Panc1 (cell line): ENCODE results near the gene ATP6V0B. TPM values are rescaled to one million over a fixed set of nuclear protein-coding genes. Genes with fewer than 3 reads are reported as not detected.

ENCODE experiments used
- ATAC-seq: fragments of 200-7000 bp; cut with Tn5 transposase; 2 replicates; pipeline ENCODE4 v1.9.1; 2020; ENCODE audit warnings: mild to moderate bottlenecking, moderate library complexity
- BruUV-seq: library from RNA; stranded (reverse); fragments of 400-500 nt; replicated peaks from 2 replicates; lab custom pipeline; 2021; lab: Mats Ljungman, UMichigan
- CTCF ChIA-PET: fragments of 300-600 bp; sonication (Branson Sonifier 250); formaldehyde crosslinking; loops from one replicate; lab custom pipeline; 2022; ENCODE audit warnings: antibody characterized with exemption; lab: Charles Lee
- POLR2A ChIA-PET: fragments of 300-600 bp; sonication (Branson Sonifier 250); formaldehyde crosslinking; loops from one replicate; lab custom pipeline; 2022; ENCODE audit warnings: antibody characterized with exemption; lab: Charles Lee
- DNase-seq: peaks from one replicate; pipeline ENCODE4 v3.0.0-alpha.2; 2010; ENCODE audit warnings: low read depth, low spot score
- H3K27ac ChIP-seq: 2 replicates; pipeline ENCODE4 v1.5.1; 2011; ENCODE audit warnings: mild to moderate bottlenecking, low read length, inconsistent platforms
- H3K27me3 ChIP-seq: fragments of 200-500 bp; sonication (Bioruptor generic); 2 replicates; pipeline ENCODE4 v1.6.0; 2014; ENCODE audit warnings: low read length, inconsistent platforms; ENCODE audit not compliant: control insufficient read depth, insufficient read depth
- H3K36me3 ChIP-seq: fragments of 200-500 bp; sonication (Bioruptor generic); 2 replicates; pipeline ENCODE4 v1.5.1; 2014; ENCODE audit warnings: inconsistent platforms, mild to moderate bottlenecking, low read length, moderate library complexity; ENCODE audit not compliant: control insufficient read depth, insufficient read depth
- H3K4me1 ChIP-seq: 2 replicates; pipeline ENCODE4 v1.5.1; 2011; ENCODE audit warnings: inconsistent platforms, mild to moderate bottlenecking, low read length, moderate library complexity; ENCODE audit not compliant: control insufficient read depth, insufficient read depth
- H3K4me3 ChIP-seq, 2 experiments: 2 replicates each; pipeline ENCODE4 v1.5.1; 2011 to 2012; ENCODE audit warnings: low read depth in 2 of 2, low read length in 2 of 2, mild to moderate bottlenecking in 2 of 2, inconsistent platforms in 1 of 2, moderate library complexity in 1 of 2
- H3K9me3 ChIP-seq: fragments of 200-500 bp; sonication (Bioruptor generic); 2 replicates; pipeline ENCODE4 v1.5.1; 2014; ENCODE audit warnings: low read depth, mild to moderate bottlenecking, inconsistent platforms, low read length, moderate library complexity; ENCODE audit not compliant: control insufficient read depth, insufficient read depth
- POLR2AphosphoS5 ChIP-seq: IDR thresholded peaks from 2 replicates; pipeline ENCODE4 v1.6.1; 2012; ENCODE audit warnings: mild to moderate bottlenecking, low read depth, low read length, moderate library complexity
- SIN3A ChIP-seq: IDR thresholded peaks from 2 replicates; pipeline ENCODE4 v1.6.1; 2012; ENCODE audit warnings: low read depth, mild to moderate bottlenecking, low read length, moderate library complexity, borderline replicate concordance; ENCODE audit not compliant: insufficient read depth
- TCF7L2 ChIP-seq: IDR thresholded peaks from 2 replicates; pipeline ENCODE4 v1.6.1; 2011; ENCODE audit warnings: mild to moderate bottlenecking, low read depth, low read length, inconsistent platforms
- in situ Hi-C: cut with HindIII; loops from 2 replicates; pipeline ENCODE4 v1.10.0; 2016; ENCODE audit warnings: low sequenced_read_pairs, low pct_unique_long_range_greater_than_20kb
- intact Hi-C: fragments of 100-400 bp; cut with micrococcal nuclease; formaldehyde crosslinking; loops from one replicate; pipeline ENCODE4 v1.10.0; 2022; ENCODE audit not compliant: unreplicated experiment
- total RNA-seq: library from RNA; stranded (reverse); gene quantifications from one replicate; pipeline ENCODE4 v1.2.1, GENCODE V29; 2021; ENCODE audit not compliant: unreplicated experiment
- TF ChIP-seq, protein P1 (sequence below): fragments of 450-650 bp; IDR thresholded peaks from 2 replicates; pipeline ENCODE4 v1.5.1; 2017; ENCODE audit warnings: mild to moderate bottlenecking
- TF ChIP-seq, protein P2 (sequence below), 2 experiments: IDR thresholded peaks; 2 replicates each; pipeline ENCODE4 v1.6.1; 2011 to 2012; ENCODE audit warnings: low read depth in 2 of 2, control low read depth in 1 of 2, low read length in 1 of 2, mild to moderate bottlenecking in 1 of 2, moderate library complexity in 1 of 2; ENCODE audit not compliant: insufficient read depth in 1 of 2

The ATP6V0B gene
- total RNA-seq, 1 experiment from 2014 or later = 134 TPM

- POLR2A ChIA-PET = interaction anchor here (0.6 to 0.9 kb wide), 2 partner anchors 171 to 261 kb away, joined by 3 read pairs; no protein-coding TSS in a partner anchor
- in situ Hi-C loops (loop anchor here (25.0 kb wide), 1 partner anchor 173 kb away; no protein-coding TSS in a partner anchor), intact Hi-C loops (loop anchor here (2.0 to 10.0 kb wide), 2 partner anchors 172 to 410 kb away; no protein-coding TSS in a partner anchor)
- DNase-seq (no peak), ATAC-seq (no peak)
- no peaks in the 10 kb centered on the region for H3K9me3 ChIP-seq
- H3K36me3 ChIP-seq = no peaks in the 10 kb centered on the region
- no peaks in the 10 kb centered on the region for H3K27me3 ChIP-seq
- TF ChIP-seq SIN3A = no peak
- TF ChIP-seq, protein P1, sequence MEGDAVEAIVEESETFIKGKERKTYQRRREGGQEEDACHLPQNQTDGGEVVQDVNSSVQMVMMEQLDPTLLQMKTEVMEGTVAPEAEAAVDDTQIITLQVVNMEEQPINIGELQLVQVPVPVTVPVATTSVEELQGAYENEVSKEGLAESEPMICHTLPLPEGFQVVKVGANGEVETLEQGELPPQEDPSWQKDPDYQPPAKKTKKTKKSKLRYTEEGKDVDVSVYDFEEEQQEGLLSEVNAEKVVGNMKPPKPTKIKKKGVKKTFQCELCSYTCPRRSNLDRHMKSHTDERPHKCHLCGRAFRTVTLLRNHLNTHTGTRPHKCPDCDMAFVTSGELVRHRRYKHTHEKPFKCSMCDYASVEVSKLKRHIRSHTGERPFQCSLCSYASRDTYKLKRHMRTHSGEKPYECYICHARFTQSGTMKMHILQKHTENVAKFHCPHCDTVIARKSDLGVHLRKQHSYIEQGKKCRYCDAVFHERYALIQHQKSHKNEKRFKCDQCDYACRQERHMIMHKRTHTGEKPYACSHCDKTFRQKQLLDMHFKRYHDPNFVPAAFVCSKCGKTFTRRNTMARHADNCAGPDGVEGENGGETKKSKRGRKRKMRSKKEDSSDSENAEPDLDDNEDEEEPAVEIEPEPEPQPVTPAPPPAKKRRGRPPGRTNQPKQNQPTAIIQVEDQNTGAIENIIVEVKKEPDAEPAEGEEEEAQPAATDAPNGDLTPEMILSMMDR = peak; percentile 53
- no peak overlapping the region for H3K4me3 ChIP-seq
- no TSS peak for BruUV-seq
- no peak overlapping the region for H3K27ac ChIP-seq
- CTCF ChIA-PET = interaction anchor here (0.6 to 3.5 kb wide), 17 partner anchors 10 to 281 kb away, joined by 3 to 84 read pairs (median 3); no protein-coding TSS in a partner anchor
- peaks cover 10% of the 10 kb centered on the region for H3K4me1 ChIP-seq
These were observed 39.8 kb upstream of the ATP6V0B start for GRCh38 chr1:43934986-43935324.

DNA sequence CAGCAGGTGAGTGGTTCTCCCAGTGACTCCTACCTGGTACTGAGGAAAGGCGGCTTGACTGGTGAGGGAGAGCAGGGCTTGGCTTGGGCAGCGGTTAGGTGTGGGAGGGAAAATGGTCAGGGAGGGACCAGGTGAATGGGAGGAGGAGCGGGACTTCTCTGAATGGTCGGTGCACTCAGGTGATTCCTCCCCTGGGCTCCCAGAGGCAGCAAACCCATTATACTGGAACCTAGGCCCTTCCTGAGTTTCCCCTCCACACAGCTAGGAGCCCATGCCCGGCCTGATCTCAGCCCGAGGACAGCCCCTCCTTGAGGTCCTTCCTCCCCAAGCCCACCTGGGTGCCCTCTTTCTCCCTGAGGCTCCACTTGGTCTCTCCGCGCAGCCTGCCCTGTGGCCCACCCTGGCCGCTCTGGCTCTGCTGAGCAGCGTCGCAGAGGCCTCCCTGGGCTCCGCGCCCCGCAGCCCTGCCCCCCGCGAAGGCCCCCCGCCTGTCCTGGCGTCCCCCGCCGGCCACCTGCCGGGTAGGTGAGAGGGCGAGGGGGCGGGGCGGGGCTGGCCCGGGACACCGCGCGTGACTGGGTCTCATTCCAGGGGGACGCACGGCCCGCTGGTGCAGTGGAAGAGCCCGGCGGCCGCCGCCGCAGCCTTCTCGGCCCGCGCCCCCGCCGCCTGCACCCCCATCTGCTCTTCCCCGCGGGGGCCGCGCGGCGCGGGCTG lies 38.9 kb upstream of the ATP6V0B start:
- in situ Hi-C loops (loop anchor here (25.0 kb wide), 1 partner anchor 174 kb away; no protein-coding TSS in a partner anchor), intact Hi-C loops (loop anchor here (2.0 to 10.0 kb wide), 2 partner anchors 173 to 411 kb away; no protein-coding TSS in a partner anchor)
- DNase-seq (no peak), ATAC-seq (no peak)
- ChIA-PET POLR2A (no interaction called here), CTCF (interaction anchor here (0.6 to 3.5 kb wide), 4 partner anchors 19 to 171 kb away, joined by 3 to 84 read pairs (median 6); no protein-coding TSS in a partner anchor)
- Histone ChIP-seq H3K27ac (no peak overlapping the region), H3K9me3 (no peaks in the 10 kb centered on the region), H3K4me1 (peaks cover 10% of the 10 kb centered on the region), H3K36me3 (no peaks in the 10 kb centered on the region), H3K4me3 (peak overlapping the region in 1 of 2 experiments; percentile 20; a peak in 2 of 4 replicates), H3K27me3 (no peaks in the 10 kb centered on the region)
- TF ChIP-seq, protein P1 = no peak
- TF ChIP-seq POLR2AphosphoS5 (no peak), SIN3A (no peak), TCF7L2 (no peak)
- TF ChIP-seq, protein P2, sequence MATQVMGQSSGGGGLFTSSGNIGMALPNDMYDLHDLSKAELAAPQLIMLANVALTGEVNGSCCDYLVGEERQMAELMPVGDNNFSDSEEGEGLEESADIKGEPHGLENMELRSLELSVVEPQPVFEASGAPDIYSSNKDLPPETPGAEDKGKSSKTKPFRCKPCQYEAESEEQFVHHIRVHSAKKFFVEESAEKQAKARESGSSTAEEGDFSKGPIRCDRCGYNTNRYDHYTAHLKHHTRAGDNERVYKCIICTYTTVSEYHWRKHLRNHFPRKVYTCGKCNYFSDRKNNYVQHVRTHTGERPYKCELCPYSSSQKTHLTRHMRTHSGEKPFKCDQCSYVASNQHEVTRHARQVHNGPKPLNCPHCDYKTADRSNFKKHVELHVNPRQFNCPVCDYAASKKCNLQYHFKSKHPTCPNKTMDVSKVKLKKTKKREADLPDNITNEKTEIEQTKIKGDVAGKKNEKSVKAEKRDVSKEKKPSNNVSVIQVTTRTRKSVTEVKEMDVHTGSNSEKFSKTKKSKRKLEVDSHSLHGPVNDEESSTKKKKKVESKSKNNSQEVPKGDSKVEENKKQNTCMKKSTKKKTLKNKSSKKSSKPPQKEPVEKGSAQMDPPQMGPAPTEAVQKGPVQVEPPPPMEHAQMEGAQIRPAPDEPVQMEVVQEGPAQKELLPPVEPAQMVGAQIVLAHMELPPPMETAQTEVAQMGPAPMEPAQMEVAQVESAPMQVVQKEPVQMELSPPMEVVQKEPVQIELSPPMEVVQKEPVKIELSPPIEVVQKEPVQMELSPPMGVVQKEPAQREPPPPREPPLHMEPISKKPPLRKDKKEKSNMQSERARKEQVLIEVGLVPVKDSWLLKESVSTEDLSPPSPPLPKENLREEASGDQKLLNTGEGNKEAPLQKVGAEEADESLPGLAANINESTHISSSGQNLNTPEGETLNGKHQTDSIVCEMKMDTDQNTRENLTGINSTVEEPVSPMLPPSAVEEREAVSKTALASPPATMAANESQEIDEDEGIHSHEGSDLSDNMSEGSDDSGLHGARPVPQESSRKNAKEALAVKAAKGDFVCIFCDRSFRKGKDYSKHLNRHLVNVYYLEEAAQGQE (IDR thresholded peaks at IDR 0.05; ENCODE audit: insufficient read depth in 1 of 2, low read depth in 2 of 2, low read length in 1 of 2) = no peak
- no TSS peak for BruUV-seq
